Measurements from ENCODE around the gene GDI2. TPM values are rescaled to one million over a fixed set of nuclear protein-coding genes. Genes with fewer than 3 reads are reported as not detected.

The GDI2 gene
- total RNA-seq, 6 experiments from 2014 or later: 116 to 228 (median 128) TPM

DNA sequence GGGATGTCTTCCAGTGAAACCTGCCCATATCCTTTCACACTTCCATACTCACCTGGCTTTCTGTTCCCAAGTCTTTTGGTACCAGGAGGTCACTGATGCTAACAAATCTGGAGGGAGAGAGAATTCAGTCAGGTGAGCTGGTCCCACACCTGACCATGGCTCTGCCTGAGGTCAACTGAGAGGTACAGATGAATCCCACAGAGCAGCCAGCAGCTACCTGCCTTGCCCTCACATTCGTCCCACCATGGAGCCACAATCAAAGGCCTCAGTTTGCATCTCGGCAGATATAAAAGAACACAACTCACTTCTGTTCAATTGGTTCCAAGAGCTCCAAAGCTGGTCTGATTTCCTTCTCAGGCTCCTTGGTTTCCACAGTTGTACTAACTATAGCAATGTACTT lies 47.0 kb downstream of the GDI2 start:
- no peak overlapping the region for H3K27ac ChIP-seq
- H3K4me3 ChIP-seq: no peak overlapping the region
- H3K9me3 ChIP-seq: no peaks in the 10 kb centered on the region
- peaks cover 0 to 53% (median 21%) of the 10 kb centered on the region in 4 donors for H3K36me3 ChIP-seq
- TF ChIP-seq POLR2A (IDR thresholded peaks at IDR 0.05) (no peak), CTCF (IDR thresholded peaks at IDR 0.05) (no peak)
- WGBS (ENCODE audit: insufficient coverage, low coverage, low lambda C conversion rate, missing lambda C conversion rate): 100% methylated on average over 2 of the region's 2 CpGs
- DNase-seq (no peak), ATAC-seq (peak; percentile 3 to 35 (median 7))
- H3K4me1 ChIP-seq: peaks cover 0 to 24% (median 3%) of the 10 kb centered on the region in 4 donors
- H3K27me3 ChIP-seq: no peaks in the 10 kb centered on the region
- intact Hi-C loops (cut with DNase I): no loop called here

DNA sequence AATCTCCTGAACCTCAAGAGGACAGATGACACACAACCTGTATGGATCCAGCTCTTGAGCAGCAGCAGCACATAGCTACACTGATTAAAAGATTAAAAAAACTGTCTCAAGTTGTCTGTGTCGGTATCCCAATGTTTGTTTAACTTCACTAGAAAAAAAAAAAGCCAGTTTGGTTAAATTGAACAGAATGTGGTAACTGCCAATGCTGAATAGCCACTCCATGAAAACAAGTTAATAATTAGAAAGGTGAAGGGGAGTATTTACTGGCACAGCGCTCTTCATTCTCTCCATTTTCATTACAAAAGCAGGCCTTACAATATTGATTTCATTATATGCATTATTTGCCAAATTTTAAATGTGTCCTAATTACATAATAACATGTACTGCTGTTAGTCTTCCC lies 47.6 kb downstream of the GDI2 start:
- no peaks in the 10 kb centered on the region for H3K9me3 ChIP-seq
- no peak for DNase-seq
- peak; percentile 59 to 82 (median 74) for ATAC-seq
- H3K36me3 ChIP-seq: peaks cover 0 to 54% (median 21%) of the 10 kb centered on the region in 4 donors
- peaks cover 0 to 26% (median 3%) of the 10 kb centered on the region in 4 donors for H3K4me1 ChIP-seq
- WGBS (ENCODE audit: insufficient coverage, low coverage, low lambda C conversion rate, missing lambda C conversion rate): 39% methylated on average over 2 of the region's 2 CpGs
- H3K27me3 ChIP-seq: no peaks in the 10 kb centered on the region
- intact Hi-C loops (cut with DNase I): no loop called here
- H3K4me3 ChIP-seq: no peak overlapping the region
- H3K27ac ChIP-seq: peak overlapping the region in 2 of 3 donors; percentile 20 to 33
- no peak for TF ChIP-seq CTCF (IDR thresholded peaks at IDR 0.05)
- TF ChIP-seq POLR2A (IDR thresholded peaks at IDR 0.05): no peak

DNA sequence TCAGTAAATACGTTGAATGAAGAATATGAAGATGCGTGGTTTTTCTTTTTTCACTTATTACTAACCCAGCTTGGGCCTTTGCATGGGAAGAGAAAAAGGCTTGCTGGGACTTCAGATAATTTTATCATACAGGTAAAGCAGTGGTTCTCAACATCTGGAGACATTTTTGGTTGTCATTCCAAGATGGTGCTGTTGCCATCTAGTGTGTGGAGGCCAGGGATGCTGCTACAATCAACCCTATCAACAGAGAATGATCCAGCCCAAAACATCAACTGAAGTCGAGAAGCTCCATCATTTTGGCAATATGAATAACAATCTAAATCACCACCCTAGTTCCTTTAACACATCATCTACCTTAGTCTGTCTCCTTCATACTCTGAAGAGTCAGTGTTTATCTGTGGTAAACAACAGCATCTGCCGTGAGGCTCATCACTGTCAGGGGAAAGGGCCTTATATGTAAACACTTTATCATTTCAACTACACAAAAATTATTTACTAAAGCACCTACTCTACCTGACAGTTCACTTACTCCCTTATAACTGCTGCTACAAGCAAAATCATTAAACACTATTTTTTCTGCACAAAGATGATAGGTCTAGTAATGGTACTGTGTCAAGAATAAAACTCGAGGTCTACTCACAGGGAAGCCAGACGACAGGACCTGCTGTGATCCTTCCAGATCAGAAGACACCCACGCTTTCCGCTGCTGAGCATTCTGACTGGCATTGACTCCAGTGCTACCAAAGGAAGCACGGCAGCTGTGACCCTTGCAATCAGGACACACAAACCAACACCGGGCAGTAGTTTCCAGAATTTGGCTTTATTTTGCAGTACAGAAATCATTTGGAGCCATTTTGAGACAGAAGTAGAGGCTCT lies 48.6 kb downstream of the GDI2 start:
- DNase-seq (no peak), ATAC-seq (no peak)
- Histone ChIP-seq H3K9me3 (no peaks in the 10 kb centered on the region), H3K4me1 (peaks cover 0 to 30% (median 5%) of the 10 kb centered on the region in 4 donors), H3K36me3 (peaks cover 6 to 58% (median 23%) of the 10 kb centered on the region in 4 donors), H3K27ac (peak overlapping the region in 1 of 3 donors; percentile 33), H3K27me3 (no peaks in the 10 kb centered on the region), H3K4me3 (no peak overlapping the region)
- intact Hi-C loops (cut with DNase I): no loop called here
- 78% methylated on average over 10 of the region's 10 CpGs for WGBS (ENCODE audit: insufficient coverage, low coverage, low lambda C conversion rate, missing lambda C conversion rate)
- TF ChIP-seq CTCF (IDR thresholded peaks at IDR 0.05) (no peak), POLR2A (IDR thresholded peaks at IDR 0.05) (no peak)

- H3K9me3 ChIP-seq: no peaks in the 10 kb centered on the region
- 63% methylated on average over 1 of the region's 1 CpG for WGBS (ENCODE audit: insufficient coverage, low coverage, low lambda C conversion rate, missing lambda C conversion rate)
- H3K4me1 ChIP-seq: peaks cover 0 to 30% (median 5%) of the 10 kb centered on the region in 4 donors
- H3K27ac ChIP-seq: peak overlapping the region in 1 of 3 donors; percentile 11
- ATAC-seq: peak; percentile 48 to 73 (median 57)
- TF ChIP-seq POLR2A (IDR thresholded peaks at IDR 0.05): no peak
- no peaks in the 10 kb centered on the region for H3K27me3 ChIP-seq
- no peak overlapping the region for H3K4me3 ChIP-seq
- peaks cover 14 to 59% (median 22%) of the 10 kb centered on the region in 4 donors for H3K36me3 ChIP-seq
- no peak for DNase-seq
- intact Hi-C loops (cut with DNase I): no loop called here
Measured at GRCh38 chr10:5762531-5762930, 50.7 kb downstream of the GDI2 start.

GRCh38 chr10:5761220-5761619 lies 52.0 kb downstream of the GDI2 start:
- H3K36me3 ChIP-seq: peaks cover 12 to 58% (median 20%) of the 10 kb centered on the region in 4 donors
- TF ChIP-seq CTCF (IDR thresholded peaks at IDR 0.05) (no peak), POLR2A (IDR thresholded peaks at IDR 0.05) (no peak)
- H3K4me1 ChIP-seq: peaks cover 0 to 27% (median 5%) of the 10 kb centered on the region in 4 donors
- H3K27me3 ChIP-seq: no peaks in the 10 kb centered on the region
- ATAC-seq: no peak
- DNase-seq: no peak
- intact Hi-C loops (cut with DNase I): no loop called here
- WGBS (ENCODE audit: insufficient coverage, low coverage, low lambda C conversion rate, missing lambda C conversion rate): 51% methylated on average over 2 of the region's 2 CpGs
- no peaks in the 10 kb centered on the region for H3K9me3 ChIP-seq
- H3K4me3 ChIP-seq: no peak overlapping the region
- H3K27ac ChIP-seq: no peak overlapping the region

All from right lobe of liver (tissue), 6 donors.